Osteocyte (in vitro differentiated cells): ENCODE measurements around the gene CRKL. TPM values are rescaled to one million over a fixed set of nuclear protein-coding genes. Genes with fewer than 3 reads are reported as not detected.

Experiments used
- DNase-seq: peaks from one replicate; pipeline ENCODE4 v3.0.0; 2021; ENCODE audit warnings: mixed read lengths; ENCODE audit not compliant: unreplicated experiment; ENCODE audit errors: extremely low spot score
- H3K27ac Mint-ChIP-seq: one replicate; pipeline ENCODE4 v1.8.0; 2021; ENCODE audit warnings: mild to moderate bottlenecking, mixed read lengths; ENCODE audit not compliant: unreplicated experiment
- H3K27me3 Mint-ChIP-seq: one replicate; pipeline ENCODE4 v1.8.0; 2021; ENCODE audit warnings: mixed read lengths; ENCODE audit not compliant: unreplicated experiment
- H3K36me3 Mint-ChIP-seq: one replicate; pipeline ENCODE4 v1.8.0; 2021; ENCODE audit warnings: mixed read lengths; ENCODE audit not compliant: unreplicated experiment
- H3K4me1 Mint-ChIP-seq: one replicate; pipeline ENCODE4 v1.8.0; 2021; ENCODE audit warnings: mixed read lengths; ENCODE audit not compliant: unreplicated experiment
- H3K4me3 Mint-ChIP-seq: one replicate; pipeline ENCODE4 v1.8.0; 2021; ENCODE audit warnings: mild to moderate bottlenecking, moderate library complexity, mixed read lengths; ENCODE audit not compliant: unreplicated experiment
- H3K9me3 Mint-ChIP-seq: one replicate; pipeline ENCODE4 v1.8.0; 2021; ENCODE audit warnings: mixed read lengths; ENCODE audit not compliant: unreplicated experiment
- total RNA-seq: library from RNA; stranded (reverse); gene quantifications from 2 replicates; pipeline ENCODE4 v1.2.1, GENCODE V29; 2021
- TF ChIP-seq, protein P1 (sequence below): fragments of 200-600 bp; sonication (generic); IDR thresholded peaks from 2 replicates; pipeline ENCODE4 v1.5.0; 2021; ENCODE audit warnings: antibody characterized with exemption, mild to moderate bottlenecking, moderate library complexity

The CRKL gene
- total RNA-seq, 1 donor from 2014 or later = 56.0 TPM

DNA sequence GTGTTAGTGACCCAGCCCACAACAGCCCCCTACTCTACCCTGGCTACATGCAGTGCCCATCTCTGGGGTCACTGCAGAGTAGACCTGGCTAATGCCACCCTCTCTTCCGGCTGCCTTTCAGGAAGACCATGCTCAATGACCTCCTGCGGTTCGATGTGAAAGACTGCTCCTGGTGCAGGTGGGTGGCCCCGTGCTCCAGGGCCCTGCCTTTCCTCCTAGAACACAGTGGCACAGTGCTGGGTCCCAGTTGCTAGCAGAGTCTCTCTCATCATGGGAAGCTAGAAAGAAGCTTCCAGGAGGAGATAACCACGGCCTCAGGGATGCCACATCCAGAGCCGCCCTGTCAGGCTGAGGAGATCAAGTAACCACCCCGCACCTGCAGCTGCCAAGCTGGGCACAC lies 68.5 kb downstream of the CRKL start:
- no peaks in the 10 kb centered on the region for H3K9me3 Mint-ChIP-seq
- no peak overlapping the region for H3K4me3 Mint-ChIP-seq
- TF ChIP-seq, protein P1, sequence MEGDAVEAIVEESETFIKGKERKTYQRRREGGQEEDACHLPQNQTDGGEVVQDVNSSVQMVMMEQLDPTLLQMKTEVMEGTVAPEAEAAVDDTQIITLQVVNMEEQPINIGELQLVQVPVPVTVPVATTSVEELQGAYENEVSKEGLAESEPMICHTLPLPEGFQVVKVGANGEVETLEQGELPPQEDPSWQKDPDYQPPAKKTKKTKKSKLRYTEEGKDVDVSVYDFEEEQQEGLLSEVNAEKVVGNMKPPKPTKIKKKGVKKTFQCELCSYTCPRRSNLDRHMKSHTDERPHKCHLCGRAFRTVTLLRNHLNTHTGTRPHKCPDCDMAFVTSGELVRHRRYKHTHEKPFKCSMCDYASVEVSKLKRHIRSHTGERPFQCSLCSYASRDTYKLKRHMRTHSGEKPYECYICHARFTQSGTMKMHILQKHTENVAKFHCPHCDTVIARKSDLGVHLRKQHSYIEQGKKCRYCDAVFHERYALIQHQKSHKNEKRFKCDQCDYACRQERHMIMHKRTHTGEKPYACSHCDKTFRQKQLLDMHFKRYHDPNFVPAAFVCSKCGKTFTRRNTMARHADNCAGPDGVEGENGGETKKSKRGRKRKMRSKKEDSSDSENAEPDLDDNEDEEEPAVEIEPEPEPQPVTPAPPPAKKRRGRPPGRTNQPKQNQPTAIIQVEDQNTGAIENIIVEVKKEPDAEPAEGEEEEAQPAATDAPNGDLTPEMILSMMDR = no peak
- no peaks in the 10 kb centered on the region for H3K27me3 Mint-ChIP-seq
- H3K4me1 Mint-ChIP-seq = peaks cover 17% of the 10 kb centered on the region
- peaks cover 23% of the 10 kb centered on the region for H3K36me3 Mint-ChIP-seq
- H3K27ac Mint-ChIP-seq = no peak overlapping the region
- DNase-seq = no peak

DNA sequence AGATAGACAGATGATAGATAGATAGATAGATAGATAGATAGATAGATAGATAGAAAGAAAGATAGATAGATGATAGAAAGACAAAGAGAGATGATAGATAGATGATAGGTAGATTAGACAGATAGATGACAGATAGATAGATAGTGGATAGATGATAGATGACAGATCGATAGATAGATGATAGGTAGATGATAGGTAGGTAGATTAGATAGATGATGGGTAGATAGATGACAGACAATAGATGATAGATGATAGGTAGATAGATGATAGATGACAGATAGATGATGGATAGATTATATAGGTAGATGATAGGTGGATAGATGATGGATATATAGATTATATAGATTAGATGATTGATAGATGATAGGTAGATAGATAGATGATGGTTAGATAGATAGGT lies 69.2 kb downstream of the CRKL start:
- Mint-ChIP-seq H3K27ac (no peak overlapping the region), H3K4me3 (no peak overlapping the region), H3K9me3 (no peaks in the 10 kb centered on the region), H3K36me3 (peaks cover 23% of the 10 kb centered on the region), H3K4me1 (peaks cover 13% of the 10 kb centered on the region), H3K27me3 (no peaks in the 10 kb centered on the region)
- TF ChIP-seq, protein P1 = no peak
- no peak for DNase-seq

GRCh38 chr22:20987375-20987774 lies 70.2 kb downstream of the CRKL start:
- no peak for DNase-seq
- H3K4me3 Mint-ChIP-seq = no peak overlapping the region
- H3K9me3 Mint-ChIP-seq = no peaks in the 10 kb centered on the region
- TF ChIP-seq, protein P1 = no peak
- H3K27ac Mint-ChIP-seq = no peak overlapping the region
- H3K27me3 Mint-ChIP-seq = no peaks in the 10 kb centered on the region
- peaks cover 9% of the 10 kb centered on the region for H3K4me1 Mint-ChIP-seq
- H3K36me3 Mint-ChIP-seq = peaks cover 25% of the 10 kb centered on the region

DNA sequence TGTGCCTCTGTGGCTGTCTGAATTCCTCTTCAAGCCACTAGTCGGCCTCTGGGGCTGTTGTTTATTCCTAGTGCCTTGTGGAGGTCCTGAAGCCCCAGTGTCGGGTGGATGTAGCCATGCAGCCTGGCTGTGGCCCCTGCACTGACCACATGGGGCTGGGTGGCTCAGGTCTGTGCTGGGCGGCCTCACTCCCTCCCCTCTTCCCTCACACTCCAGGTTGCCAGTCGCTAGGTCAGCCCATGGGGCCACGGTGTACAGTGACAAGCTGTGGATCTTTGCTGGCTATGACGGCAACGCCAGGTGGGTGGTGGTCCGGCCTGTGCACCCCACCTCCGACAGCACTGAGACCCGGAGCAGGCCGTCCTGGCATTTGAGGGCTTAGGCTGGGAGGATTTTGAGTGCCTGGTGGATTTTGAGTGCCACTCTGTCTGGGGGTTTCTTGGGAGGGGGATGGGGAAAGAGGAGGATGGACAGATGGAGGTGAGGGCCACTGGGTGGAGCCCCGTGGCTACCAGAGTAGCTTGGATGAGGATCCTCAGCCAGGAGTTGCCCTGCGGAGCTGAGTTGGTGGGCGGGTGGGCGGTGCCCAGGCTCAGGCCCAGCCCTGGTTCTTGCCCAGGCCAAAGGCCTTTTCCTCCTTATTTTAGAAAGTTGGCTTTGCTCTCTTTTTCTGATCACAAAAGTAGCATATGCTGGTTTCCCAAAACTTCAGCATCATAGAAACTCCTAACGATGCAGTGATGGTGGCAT lies 71.5 kb downstream of the CRKL start:
- Mint-ChIP-seq H3K27me3 (no peaks in the 10 kb centered on the region), H3K27ac (no peak overlapping the region), H3K4me1 (peaks cover 3% of the 10 kb centered on the region), H3K4me3 (no peak overlapping the region), H3K9me3 (no peaks in the 10 kb centered on the region), H3K36me3 (peaks cover 25% of the 10 kb centered on the region)
- TF ChIP-seq, protein P1 = no peak
- DNase-seq = no peak

- Mint-ChIP-seq H3K4me1 (no peaks in the 10 kb centered on the region), H3K36me3 (peaks cover 25% of the 10 kb centered on the region), H3K27ac (no peak overlapping the region), H3K27me3 (no peaks in the 10 kb centered on the region), H3K9me3 (no peaks in the 10 kb centered on the region), H3K4me3 (no peak overlapping the region)
- DNase-seq = no peak
- TF ChIP-seq, protein P1 = no peak
Observed at GRCh38 chr22:20989323-20990138, 72.3 kb downstream of the CRKL start.
